ENCODE data around the gene MPDU1.

MPDU1 gene

DNA sequence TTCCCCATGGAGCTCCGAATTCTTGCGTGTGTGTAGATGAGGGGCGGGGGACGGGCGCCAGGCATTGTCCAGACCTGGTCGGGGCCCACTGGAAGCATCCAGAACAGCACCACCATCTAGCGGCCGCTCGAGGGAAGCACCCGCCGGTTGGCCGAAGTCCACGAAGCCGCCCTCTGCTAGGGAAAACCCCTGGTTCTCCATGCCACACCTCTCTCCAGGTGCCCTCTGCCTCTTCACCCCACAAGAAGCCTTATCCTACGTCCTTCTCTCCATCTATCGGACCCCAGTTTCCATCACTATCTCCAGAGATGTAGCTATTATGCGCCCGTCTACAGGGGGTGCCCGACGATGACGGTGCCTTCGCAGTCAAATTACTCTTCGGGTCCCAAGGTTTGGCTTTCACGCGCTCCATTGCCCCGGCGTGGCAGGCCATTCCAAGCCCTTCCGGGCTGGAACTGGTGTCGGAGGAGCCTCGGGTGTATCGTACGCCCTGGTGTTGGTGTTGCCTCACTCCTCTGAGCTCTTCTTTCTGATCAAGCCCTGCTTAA, 22.6 kb upstream of the MPDU1 start:
- no peak for DNase-seq

DNA sequence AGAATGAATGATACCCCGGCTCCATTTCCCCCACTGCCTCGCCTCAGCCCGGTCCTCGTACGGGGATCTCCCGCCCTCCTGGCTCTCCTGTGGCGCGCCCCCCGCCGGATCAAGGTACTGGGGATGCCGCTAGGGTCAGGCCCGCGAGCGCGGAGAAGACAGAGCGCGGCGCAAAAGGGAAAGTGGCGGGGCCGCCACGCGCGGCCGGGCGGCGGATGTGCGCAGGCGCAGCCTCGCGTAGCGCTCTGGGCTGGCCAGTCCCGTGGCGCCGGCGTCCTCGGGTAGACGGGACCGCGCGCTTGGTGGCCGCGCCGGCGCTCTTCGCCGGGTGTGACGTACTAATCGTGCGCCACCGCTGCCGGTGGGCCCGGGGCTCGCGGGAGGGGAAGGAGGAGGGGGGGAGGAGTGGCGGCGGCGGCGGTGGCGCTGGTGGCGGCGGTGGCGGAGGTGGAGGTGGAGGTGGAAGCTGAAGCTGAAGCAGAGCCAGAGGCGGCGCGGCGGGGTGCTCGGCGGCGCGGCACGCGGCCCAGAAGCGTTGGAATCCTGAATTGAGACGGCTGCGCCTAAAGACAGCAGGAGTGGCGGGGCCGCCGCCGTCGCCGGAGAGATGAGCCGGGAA, 22.0 kb upstream of the MPDU1 start, which contains the start of gene SENP3:
Gene SENP3, plus strand, starts transcription at position 331 of the 619 bp plus-strand sequence. CDS start 1,158 bp downstream, outside the sequence.
- DNase-seq, result no peak

- DNase-seq, result no peak
These were observed 21.4 kb upstream of the MPDU1 start for GRCh38 chr17:7562208-7562605.

- no peak for DNase-seq
These were observed 20.4 kb upstream of the MPDU1 start for GRCh38 chr17:7563115-7563869.

DNA sequence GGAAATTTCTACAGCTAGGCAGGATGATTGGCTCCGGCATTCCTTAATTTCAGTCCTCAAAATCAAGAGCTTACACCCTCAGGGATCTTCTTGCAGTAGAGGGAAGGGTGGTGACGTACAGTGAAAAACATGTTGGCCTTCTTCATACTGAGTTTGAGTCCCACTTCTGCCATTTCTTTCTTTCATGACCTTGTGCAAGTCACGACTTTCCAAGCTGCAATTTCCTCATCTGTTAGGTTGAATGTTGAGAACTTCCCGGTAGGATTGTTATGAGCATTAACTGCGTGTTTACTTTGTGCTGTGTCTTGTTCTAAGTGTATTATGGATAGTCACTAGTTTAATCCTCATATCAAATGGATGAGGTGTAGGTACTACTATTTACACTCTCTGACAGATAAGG, 14.1 kb upstream of the MPDU1 start:
- no peak for DNase-seq

DNA sequence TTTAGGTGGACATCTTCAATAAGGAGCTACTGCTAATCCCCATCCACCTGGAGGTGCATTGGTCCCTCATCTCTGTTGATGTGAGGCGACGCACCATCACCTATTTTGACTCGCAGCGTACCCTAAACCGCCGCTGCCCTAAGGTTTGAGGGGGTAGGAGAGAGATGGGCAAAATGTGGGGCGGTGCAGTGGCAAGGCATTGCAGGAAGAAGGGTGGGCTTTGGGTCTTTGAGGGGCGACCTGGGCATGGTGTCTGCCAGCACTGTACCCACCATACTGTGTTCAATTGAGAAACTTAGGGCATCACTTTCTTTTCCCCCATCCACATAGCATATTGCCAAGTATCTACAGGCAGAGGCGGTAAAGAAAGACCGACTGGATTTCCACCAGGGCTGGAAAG, 13.3 kb upstream of the MPDU1 start:
- DNase-seq, result no peak

- DNase-seq, result no peak
These were observed 11.4 kb upstream of the MPDU1 start for GRCh38 chr17:7572338-7572587.

- DNase-seq, result peak; percentile 76
These were observed 10.9 kb upstream of the MPDU1 start for GRCh38 chr17:7572588-7573323.

DNA sequence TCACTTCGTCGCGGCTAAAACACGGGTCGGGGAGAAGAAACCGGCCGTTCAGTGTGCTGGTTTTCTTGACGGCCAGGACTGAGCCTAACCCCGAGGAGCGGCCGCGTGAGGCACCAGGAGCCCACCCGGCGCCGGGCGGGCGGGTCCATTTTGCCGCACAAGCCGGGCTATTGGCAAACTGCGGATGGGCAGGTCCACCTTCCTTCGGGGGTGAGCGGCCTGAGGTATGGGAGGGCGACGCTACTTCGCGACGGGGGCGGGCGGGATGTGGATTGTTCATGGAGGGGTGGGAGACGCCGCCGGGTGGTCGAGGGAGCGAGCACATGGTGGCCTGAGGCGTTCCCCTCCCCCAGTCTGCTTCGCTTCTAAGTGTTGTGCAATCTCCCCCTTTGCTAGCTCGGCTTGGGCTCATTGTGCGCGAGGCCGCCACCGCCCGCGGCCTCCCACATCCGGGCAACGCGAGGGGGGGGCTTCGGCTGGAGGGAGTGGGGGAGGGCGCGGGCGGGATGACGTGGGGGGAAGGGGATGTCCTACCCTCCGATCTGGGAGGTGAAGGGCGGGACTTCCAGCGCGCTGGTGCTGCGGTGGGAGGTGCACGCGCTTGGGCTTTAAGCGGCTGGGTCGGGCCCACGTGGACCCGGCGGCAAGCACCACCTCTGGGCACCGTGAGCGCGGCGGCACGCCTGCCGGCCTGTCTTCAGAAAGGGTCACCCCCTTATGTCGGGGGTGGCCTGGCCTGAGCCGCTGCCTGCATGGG, 10.2 kb upstream of the MPDU1 start:
- DNase-seq, result no peak

DNA sequence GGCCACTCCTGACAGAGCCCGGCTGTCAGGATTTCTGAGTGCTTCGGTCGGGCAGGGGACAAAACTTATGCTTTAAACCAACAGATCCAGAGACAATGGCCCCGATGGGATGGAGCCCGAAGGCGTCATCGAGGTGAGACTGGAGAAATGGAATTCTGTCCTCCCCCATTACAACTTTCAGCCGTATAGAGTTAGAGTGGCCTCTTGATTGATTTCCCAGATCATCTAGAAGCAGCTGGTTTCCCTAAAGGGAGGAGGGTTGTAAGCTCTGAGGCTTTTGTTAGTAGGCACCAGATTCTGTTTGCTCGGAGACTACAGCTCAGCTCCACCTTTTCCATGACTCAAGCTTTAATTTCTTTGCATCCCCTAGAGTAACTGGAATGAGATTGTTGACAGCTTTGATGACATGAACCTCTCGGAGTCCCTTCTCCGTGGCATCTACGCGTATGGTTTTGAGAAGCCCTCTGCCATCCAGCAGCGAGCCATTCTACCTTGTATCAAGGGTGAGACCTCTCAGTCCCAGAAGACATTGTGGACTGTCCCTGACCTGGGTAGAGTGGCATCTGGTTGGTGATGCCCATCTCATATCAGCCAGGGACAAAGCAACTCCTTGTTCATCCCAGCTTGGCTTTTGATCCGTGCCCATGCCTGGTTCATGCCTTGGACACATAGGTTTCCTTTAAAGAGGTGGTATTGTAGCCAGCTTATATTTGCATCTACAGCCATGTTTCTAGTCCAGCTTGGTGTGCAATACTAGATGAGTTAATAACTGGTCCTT, 9.3 kb upstream of the MPDU1 start:
- DNase-seq, result no peak

- no peak for DNase-seq
These were observed 8.2 kb upstream of the MPDU1 start for GRCh38 chr17:7575481-7575883.

- no peak for DNase-seq
These were observed 7.7 kb upstream of the MPDU1 start for GRCh38 chr17:7575959-7576358.

DNA sequence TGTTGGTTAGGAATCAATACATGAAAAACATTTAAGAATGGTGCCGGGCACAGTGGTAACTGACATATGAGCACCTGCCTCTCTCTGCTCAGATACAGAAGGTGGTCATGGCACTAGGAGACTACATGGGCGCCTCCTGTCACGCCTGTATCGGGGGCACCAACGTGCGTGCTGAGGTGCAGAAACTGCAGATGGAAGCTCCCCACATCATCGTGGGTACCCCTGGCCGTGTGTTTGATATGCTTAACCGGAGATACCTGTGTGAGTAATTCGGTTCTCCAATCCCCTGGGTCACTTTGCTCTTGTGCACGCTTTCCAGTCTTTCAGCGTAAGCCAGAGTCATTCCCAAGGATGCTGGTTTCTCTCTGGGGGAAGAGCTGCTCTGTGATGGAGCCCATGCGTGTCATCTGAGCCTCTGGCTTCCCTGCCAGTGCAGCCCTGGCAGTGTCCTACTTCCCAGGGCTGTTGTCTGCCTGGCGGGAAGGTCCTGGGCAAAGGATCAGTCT, 7.2 kb upstream of the MPDU1 start:
- no peak for DNase-seq

DNA sequence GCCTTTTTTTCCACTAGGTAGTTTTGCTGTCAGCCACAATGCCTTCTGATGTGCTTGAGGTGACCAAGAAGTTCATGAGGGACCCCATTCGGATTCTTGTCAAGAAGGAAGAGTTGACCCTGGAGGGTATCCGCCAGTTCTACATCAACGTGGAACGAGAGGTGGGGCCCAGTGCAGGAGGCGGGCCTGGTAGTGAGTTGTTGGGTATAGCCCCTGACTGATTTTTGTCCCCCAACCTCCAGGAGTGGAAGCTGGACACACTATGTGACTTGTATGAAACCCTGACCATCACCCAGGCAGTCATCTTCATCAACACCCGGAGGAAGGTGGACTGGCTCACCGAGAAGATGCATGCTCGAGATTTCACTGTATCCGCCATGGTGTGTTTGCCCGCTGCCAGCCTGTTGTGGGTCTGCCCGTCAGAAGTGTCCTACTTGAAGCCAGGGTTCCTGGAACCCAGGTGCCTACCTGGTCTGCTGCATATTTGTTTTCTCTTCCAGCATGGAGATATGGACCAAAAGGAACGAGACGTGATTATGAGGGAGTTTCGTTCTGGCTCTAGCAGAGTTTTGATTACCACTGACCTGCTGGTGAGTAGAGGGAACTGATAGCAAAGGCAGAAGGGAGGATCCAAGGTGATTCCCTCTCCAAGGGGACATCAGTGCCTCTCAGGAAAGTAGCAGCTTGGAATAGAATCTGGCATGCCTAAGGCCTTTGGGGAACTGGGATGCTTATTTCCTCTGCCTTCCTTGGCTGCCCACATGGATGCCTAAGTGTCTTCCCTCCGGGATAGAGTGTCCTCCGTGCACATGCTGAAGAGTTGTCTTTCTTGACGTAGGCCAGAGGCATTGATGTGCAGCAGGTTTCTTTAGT, 6.1 kb upstream of the MPDU1 start:
- no peak for DNase-seq

GRCh38 chr17:7579001-7579833, 4.4 kb upstream of the MPDU1 start, which contains the start of gene CD68:
Gene CD68, plus strand, starts transcription at chr17:7579638. Its CDS starts 40 bp downstream, at chr17:7579678.
- DNase-seq, result no peak

DNA sequence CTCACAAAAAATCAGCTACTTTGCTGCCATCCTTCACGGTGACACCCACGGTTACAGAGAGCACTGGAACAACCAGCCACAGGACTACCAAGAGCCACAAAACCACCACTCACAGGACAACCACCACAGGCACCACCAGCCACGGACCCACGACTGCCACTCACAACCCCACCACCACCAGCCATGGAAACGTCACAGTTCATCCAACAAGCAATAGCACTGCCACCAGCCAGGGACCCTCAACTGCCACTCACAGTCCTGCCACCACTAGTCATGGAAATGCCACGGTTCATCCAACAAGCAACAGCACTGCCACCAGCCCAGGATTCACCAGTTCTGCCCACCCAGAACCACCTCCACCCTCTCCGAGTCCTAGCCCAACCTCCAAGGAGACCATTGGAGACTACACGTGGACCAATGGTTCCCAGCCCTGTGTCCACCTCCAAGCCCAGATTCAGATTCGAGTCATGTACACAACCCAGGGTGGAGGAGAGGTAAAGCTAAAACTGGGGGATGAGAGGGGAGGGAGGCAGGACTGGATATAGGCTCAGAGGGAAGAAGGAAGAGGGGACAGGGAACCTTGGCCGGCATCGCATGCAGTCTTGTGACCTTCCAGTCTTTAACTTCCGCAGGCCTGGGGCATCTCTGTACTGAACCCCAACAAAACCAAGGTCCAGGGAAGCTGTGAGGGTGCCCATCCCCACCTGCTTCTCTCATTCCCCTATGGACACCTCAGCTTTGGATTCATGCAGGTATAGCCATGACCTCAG, 3.6 kb upstream of the MPDU1 start:
- no peak for DNase-seq

- DNase-seq, result no peak
These were observed 2.8 kb upstream of the MPDU1 start for GRCh38 chr17:7580604-7581575.
